Body of pancreas (tissue), 4 donors: ENCODE measurements around the gene MYO18B.

Experiments
- POLR2A ChIP-seq, 3 donors: fragments of 450-650 bp; IDR thresholded peaks; one replicate each; pipeline ENCODE4 v1.6.1; 2016; ENCODE audit warnings: antibody characterized with exemption in 3 of 3, mild to moderate bottlenecking in 2 of 3
- TF ChIP-seq, protein P1 (sequence below), 7 experiments: fragments of 450-650 bp in 4 of 7; fragments of 200-600 bp in 3 of 7; sonication (generic) in 3 of 7; IDR thresholded peaks; one replicate each; pipeline ENCODE4 v1.5.1; 2016 to 2019; ENCODE audit warnings: antibody characterized with exemption in 7 of 7

DNA sequence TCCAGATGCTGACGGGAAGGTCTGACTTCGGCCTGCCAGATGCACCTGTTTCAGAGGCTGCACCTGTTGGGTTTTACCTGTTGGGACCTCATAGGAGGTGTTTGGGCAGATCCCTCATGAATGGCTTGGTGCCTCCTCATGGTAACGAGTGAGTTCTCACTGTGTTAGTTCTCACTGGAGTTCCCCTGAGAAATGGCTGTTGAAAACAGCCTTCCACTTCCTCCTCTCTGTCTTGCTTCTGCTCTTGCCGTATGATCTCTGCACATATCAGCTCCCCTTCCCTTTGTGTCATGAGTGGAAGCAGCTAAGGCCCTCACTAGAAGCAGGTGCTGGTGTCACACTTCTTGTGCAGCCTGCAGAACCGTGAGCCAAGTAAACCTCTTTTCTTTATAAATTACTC is 219.7 kb downstream of the MYO18B start:
- TF ChIP-seq, protein P1, sequence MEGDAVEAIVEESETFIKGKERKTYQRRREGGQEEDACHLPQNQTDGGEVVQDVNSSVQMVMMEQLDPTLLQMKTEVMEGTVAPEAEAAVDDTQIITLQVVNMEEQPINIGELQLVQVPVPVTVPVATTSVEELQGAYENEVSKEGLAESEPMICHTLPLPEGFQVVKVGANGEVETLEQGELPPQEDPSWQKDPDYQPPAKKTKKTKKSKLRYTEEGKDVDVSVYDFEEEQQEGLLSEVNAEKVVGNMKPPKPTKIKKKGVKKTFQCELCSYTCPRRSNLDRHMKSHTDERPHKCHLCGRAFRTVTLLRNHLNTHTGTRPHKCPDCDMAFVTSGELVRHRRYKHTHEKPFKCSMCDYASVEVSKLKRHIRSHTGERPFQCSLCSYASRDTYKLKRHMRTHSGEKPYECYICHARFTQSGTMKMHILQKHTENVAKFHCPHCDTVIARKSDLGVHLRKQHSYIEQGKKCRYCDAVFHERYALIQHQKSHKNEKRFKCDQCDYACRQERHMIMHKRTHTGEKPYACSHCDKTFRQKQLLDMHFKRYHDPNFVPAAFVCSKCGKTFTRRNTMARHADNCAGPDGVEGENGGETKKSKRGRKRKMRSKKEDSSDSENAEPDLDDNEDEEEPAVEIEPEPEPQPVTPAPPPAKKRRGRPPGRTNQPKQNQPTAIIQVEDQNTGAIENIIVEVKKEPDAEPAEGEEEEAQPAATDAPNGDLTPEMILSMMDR (IDR thresholded peaks at IDR 0.05), result no peak
- TF ChIP-seq POLR2A (IDR thresholded peaks at IDR 0.05), result no peak
